ENCODE results near the gene STAMBPL1.

Gene STAMBPL1

DNA sequence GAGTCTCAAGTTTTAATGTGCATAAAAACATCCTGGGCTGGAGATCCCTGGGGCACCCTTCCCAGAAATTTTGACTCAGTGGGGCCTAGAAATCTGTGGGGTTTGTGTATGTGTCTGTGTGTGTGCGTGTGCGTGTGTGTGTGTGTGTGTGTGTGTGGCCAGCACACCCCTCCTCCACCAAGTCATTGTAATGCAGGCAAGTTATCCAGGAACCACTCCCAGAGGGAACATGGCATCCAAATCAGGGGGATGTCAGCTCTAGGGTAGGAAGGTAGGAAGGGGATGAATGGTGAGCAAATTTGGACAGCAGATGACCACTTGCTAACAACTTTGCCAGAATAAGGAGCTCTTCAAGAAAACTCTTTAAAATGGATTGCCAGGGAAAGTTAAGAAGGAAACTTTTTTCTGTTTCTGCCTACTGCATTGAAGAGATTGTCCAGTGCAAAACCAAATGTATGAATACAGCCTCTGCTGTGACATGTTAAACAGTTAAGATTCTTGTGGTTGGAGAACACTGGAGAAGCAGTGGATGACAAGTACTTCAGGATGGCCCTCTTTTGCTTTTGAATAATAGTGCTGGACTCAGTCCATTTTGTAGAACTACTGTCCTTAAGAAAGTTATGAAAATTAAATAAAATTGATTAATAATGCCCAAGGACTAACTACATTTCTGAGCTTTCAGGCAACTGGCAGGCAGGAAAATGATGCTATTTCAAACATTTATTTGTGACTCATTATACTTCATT is 12.3 kb downstream of the STAMBPL1 start:
- DNase-seq (ENCODE audit: low read depth in 2 of 2): no peak

DNA sequence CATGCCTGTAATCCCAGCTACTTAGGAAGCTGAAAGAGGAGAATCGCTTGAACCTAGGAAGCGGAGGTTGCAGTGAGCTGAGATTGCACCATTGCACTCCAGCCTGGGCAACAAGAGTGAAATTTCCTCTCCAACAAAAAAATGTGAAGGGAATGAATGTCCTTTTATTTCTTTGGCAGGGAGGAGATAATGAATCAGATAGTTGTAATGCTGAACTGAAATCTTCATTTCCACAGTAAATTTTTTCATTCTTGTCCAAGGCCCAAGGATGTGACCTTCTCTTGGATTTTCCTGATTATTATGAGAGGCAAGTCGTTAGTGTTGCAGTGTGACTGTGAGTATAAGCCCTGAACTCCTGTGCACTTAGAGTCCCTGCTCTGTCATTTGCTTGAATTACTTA is 13.6 kb downstream of the STAMBPL1 start:
- DNase-seq (ENCODE audit: low read depth in 2 of 2): no peak

DNA sequence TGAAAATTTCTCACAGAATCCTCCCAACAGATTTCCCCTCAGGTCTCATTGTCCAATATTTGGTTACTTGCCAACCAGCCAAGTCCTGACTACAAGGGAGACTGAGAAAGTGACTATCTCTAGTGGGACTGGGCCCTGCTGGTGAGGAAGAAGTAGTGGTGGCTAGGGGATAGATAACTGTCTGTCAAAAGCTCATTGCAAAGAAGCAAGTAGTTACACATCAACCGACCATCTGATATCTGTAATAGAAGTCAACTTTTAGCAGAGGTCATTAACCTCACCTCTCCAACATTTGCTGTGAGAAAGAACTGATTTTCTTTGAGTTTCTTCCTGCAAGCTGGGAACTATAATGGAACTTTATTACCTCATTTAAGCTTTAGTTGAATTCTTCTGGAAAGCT is 15.2 kb downstream of the STAMBPL1 start:
- DNase-seq (ENCODE audit: low read depth in 2 of 2): no peak

DNA sequence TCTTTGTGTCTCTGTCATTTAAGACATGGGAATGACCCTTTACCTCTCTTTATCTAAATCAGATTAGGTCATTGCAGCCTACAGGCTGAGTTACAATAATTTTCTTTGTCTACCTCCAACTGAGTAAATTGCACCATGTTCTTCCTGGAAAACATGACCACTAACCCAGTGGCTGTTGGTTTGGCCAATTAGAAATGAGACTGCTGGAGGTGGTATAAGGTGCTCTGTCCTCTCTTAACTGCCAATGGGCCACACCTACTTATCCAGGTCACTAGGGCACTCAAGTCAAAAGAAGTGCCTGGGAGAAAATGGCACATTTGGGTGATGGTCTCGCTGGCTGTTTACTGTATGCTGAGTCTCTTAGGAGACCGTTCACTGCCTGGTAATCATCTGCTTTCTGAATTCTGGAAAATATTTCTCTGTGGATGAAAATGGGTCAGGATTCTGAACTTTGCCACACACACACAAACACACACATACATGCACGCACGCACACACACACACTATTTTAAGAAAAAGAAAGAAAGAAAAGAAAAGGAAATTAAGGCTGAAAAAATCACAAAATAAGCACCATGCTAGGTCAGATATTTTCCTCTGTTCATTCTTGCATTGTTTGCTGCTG is 16.4 kb downstream of the STAMBPL1 start:
- DNase-seq (ENCODE audit: low read depth in 2 of 2): no peak

DNA sequence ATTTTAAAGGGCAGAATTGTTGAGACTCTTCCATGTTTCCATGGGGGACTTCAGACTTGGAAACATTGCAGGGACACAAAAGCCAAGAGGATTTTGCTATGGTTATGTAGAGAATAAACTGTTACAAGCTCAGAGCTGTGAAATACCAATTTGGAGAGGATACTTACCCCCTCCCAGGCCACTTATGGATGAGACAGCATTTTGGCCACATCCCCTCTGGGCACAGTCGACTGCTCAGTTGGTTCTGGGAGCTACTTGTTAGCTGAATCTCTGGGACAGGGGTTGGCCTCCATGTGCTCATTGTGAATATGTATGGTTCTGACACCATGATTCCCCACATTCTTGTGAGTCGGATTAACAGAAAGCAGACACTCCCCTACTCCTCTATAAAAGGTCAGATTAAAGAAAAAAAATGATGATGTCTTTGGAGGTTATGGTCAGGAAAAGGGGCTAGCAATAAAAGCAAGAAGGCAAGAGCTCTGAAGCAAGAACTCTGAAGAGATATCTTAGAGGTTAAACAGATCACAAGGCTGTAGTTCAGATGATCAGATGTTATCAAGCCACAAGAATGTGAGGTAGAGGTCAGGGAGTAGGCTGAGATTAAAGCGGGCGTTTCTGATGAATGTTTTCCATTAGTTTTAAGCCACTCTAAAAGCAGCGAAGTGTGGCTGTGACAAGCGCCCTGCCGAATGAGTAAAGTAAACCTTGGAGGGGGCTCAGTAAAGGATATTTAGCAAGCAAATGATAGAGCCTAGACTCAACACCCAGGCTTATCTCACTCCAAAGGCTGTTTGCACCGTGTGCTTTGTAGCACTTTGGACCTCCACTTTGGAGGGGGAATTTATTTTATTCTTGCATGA is 17.2 kb downstream of the STAMBPL1 start:
- DNase-seq (ENCODE audit: low read depth in 2 of 2): peak; percentile 15 to 31

DNA sequence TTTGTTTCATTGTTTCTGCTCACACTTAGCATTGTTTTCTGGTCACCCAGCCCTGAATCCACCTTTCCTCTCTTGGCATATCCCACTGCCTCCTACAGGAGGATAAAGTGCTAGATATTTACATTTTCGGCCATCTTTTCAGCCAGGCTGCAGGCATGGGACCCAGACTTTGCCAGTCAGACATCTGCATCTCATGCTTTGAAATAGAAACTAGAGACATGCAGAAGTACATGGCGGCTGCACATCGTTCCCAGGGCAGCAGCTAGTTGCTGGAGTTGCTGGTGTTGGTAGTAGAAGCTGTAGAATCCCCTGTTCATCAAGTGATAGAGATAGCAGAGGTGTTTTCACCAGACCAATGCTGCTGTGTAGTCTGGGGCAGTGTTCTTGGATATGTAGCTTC is 18.7 kb downstream of the STAMBPL1 start:
- DNase-seq (ENCODE audit: low read depth in 2 of 2): no peak

DNA sequence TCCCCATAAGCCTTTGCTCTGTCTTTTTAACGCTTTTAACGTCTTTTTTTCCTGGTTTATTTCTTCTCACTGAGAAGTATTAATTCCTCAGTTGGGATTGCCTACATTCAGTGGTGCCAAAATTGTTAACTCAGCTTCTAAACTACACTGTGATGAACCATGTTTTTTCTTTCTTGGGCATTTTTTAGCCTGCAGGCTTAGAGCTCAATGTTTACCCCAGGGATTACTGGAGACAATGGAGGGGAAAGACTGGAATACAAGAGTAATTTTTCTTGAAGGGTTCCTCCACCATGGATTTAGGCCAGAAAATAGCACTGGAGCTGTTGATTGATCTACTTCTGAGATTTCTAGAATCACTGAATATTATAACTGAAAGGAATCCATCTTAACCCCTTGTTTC is 19.8 kb downstream of the STAMBPL1 start:
- no peak for DNase-seq (ENCODE audit: low read depth in 2 of 2)

DNA sequence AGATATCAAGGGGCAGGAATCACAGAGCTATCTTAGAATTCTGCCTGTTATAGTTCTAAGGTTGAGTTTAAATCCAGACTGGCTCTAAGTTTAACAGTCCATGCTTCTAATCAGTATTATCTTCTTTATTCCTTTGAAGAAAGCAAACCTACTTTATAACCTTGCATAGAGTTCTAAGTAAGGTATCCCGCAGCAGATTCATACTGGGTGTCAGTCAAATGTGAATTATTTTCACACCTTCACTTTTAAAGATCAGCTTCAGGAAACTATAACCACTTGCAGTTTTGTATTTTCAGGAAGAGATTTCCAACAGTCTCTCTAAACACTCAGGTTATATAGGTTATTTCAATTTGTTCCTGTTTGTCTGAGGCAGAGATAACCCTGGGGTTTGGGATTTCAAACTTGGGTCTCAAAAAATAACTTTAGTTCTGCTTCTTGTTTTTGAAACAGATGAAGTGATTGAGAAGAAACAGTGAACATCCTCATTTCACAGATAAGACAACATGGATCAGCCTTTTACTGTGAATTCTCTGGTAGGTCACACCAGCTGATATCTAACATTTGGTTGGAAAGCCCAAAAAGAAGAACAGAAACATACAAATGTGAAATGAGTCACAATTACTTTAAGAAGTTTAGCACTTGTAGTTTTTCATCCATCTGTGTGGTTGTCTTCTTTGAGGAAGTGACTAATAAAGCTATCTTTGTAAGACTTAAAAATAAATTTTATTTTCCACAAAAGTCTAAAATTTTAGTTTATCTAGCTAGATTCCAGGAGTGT is 21.4 kb downstream of the STAMBPL1 start:
- no peak for DNase-seq (ENCODE audit: low read depth in 2 of 2)

DNA sequence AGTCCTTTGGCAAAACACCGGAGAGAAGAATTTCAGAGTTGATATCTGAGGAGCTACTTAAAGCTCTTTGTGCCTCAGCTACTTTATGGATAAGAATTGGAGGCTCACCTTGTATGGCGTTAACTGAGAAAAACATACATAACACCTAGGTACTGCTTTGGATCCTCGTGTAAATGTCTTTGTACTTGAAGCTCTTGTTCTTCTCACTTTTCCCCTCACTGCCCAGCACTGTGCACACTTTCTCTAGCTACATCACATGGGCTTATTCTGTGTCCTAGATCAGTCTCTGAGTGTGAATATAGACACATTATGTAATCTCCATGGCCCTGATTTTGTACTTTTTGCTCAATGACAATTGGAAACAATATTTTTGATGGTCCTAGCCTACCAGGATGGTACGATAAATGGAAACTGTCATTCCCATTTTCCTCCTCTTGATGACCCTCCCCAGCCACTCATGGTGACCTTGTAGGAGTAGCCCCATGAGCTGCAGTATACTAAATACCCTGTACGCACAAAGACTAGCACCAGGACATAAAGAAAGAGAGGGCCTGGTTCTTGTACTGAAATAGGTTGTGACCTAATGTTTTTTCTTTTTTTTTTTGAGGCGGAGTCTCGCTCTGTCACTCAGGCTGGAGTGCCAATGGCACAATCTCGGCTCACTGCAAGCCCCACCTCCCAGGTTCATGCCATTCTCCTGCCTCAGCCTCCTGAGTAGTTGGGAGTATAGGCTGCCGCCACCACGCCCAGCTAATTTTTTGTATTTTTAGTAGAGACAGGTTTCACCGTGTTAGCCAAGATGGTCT is 22.1 kb downstream of the STAMBPL1 start:
- DNase-seq (ENCODE audit: low read depth in 2 of 2): no peak

DNA sequence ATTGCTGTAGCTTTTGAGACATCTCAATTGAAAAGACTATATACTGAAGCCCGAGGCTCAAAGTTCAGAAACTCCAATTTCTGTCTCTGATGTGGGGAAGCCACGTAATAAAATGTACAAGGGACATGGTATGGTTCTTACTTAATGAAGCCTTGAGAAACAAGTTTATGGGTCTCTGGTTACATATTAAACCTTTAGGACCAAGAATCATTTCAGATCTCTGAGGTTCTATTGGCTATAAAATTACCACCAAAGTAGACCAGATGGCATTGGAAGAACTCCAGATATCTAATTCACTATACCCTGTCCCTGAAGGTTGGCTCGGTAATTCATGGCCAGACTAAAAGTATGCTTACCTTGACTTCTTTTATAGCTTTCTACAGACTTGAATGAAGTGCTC is 23.7 kb downstream of the STAMBPL1 start:
- no peak for DNase-seq (ENCODE audit: low read depth in 2 of 2)

DNA sequence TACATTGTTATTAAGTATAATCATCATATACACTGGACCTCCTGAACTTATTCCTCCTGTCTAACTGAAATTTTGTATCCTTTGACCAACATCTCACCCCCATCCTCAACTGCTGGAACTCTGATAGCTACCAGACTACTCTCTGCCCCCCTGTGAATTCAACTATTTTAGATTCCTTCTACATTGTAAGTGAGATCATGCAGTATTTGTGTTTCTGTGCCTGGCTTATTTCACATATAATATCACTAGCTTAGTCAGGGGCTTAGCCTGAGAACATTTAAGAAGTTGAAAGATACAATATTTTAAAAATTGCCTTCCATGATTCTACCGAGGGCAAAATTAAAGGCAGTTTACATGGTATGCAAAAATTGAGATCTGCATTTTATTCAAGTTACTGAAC is 26.9 kb downstream of the STAMBPL1 start:
- DNase-seq (ENCODE audit: low read depth in 2 of 2): no peak

DNA sequence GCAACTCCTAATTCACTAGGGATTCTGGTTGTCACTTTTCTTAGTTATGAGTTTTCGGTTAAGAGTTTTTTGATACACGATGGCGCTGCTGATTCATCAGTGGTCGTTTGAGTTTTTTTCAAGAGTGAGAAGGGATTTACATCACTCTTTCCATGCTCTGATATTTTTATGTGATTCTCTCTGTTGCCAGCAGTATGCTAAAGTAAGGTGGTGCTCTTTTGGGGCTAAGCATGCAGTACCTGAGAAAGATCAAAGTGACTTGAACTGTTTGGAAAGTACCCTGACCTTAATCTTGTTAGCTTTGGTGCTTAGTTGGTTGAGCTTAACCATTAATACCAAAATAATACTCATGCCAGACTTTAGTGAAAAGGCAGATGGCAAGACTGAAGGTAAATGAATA is 28.1 kb downstream of the STAMBPL1 start:
- no peak for DNase-seq (ENCODE audit: low read depth in 2 of 2)

DNA sequence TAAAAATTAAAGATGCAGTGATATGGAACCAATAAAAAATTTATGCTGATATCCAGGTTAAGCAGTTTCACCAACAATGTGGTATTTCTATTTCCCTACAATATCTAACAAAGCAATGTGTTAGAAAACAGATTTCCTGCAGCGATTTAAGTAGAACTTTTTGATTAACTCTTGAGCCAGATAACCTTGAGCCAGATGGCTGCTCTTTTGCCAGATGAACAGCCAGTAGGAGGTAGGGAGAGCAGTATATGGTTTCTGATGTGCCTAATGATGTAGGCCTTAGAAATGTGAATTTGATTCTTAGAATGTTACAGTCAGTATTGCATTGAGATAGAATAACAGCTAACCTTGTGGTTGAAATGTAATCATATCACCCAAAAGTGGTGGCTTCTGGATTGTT is 31.1 kb downstream of the STAMBPL1 start:
- no peak for DNase-seq (ENCODE audit: low read depth in 2 of 2)

DNA sequence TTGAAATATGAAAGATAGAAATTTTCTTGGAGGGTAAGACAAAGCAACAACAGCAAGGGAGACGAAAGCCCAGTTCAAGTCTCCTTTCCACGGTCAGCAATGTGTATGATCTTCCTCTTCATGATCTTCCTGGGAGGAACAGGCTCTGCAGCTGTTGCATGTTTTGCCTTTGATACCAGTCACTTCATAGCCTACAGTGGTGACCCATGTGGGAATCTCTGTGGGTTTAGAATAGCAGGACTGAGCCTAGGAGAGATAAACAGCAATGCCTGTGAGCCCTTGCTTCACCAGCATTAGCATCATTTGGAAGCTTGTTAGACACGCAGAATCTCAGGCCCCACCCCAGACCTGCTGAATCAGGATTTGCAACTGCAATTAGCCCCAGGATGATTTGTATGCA is 31.8 kb downstream of the STAMBPL1 start:
- no peak for DNase-seq (ENCODE audit: low read depth in 2 of 2)

DNA sequence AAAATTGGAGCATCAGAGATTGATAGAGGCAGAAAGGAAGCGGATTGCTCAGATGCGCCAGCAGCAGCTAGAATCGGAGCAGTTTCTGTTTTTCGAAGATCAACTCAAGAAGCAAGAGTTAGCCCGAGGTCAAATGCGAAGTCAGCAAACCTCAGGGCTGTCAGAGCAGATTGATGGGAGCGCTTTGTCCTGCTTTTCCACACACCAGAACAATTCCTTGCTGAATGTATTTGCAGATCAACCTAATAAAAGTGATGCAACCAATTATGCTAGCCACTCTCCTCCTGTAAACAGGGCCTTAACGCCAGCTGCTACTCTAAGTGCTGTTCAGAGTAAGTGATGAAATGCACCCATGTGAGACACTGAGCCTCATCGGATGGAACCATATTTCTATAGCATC is 33.1 kb downstream of the STAMBPL1 start:
- DNase-seq (ENCODE audit: low read depth in 2 of 2): no peak

DNA sequence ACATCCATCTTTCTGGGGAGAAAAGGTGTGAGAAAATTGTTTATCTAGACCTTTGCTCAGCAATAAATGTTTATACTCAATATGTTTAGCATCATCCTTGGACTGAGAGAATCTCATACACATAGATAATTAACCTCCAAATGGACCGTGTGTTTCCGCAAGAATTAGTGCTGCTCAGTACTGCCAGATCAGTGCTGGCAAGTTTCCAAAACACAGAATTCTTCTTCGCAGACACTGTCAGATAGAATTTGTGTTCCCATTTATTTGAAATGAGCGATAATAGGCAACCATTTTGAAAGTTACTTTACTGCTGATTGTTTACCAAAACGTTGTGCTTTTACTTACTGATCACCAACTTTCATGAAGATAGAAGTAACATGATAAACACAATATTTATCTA is 33.7 kb downstream of the STAMBPL1 start:
- DNase-seq (ENCODE audit: low read depth in 2 of 2): no peak

DNA sequence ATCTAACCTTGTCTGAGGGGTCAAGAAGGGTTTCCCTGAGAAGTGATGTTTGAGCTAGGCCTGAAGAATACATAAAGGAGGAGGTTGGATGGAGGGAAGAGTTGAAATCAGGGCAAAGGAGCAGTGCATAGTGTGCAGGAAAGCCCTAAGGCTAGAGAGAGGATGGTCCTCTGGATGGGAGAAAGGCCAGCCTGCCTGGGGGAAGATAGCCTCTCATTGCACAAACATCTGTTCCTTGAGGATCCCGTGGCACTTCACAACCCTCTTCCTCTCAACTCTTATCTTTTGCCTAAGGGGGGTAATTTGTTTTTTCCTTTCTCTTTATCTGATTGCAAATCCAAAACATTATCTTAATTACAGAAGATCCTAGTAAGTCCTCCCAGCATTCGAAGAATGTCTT is 35.7 kb downstream of the STAMBPL1 start:
- DNase-seq (ENCODE audit: low read depth in 2 of 2): no peak

DNA sequence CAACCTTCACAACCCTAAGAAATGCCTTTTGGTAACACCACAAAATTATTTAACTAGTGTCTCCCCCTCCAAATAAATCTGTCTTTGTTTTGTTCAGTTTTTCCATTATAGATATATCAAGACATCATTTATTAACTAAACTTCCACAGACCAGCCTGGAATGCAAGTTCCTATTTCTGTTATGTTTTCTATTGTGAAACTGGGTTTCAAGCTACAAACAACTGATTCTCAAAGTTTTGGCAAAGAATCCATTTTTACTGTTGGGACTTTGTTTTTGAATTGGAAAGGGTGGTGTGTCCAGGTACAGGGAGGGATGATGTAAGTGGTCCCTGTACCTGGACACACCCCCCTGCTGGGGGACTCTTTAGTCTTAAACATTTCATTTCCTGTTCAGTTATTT is 36.2 kb downstream of the STAMBPL1 start:
- DNase-seq (ENCODE audit: low read depth in 2 of 2): no peak

DNA sequence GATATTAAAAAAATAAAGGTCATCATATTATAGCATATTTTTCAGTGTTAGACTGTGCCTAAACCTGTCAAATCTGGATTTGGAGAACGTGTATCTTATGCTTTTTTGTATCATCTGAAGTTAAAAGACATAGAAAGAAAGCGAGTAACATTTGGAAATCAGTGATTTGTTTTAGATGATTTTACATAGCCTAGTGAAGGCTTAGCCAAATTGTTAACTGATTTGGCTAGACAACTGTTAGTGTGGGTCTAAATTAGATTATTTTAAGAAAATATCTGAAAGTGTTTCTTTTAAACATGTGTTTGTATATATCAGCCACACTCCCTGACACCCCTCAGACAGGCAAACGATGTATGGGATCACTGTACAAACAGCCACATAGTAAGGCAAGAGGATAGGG is 36.9 kb downstream of the STAMBPL1 start:
- DNase-seq (ENCODE audit: low read depth in 2 of 2): no peak

DNA sequence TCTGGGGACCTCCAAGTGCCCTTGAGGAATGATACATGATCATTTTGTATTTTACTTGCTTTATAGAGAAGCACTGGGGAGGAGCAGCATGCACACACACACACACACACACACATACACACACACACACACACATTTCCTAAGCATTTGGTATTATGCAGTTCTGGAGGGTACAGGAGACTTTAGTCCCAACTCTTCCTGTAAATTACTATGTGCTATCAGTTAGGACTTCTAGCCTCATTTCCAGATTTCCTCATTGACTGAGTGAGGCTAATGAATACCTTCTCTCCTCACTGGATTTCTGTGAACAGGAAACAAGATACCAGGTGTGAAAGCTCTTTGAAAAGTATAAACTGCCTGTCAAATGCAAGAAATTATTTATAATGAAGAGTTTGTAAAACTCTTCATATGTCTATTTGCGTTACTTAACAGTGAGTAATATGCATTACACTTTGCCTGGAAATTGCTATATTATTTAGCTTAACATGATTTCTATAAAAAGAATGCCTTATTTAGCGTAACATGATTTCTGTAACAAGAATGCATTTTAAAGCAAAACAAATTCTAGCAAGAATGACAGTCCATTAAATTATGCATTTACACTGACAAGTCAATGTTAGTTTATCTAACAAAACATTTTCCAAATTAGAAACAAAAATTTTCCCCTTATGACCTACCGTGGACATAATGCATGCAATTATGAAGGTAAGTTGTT is 38.3 kb downstream of the STAMBPL1 start:
- no peak for DNase-seq (ENCODE audit: low read depth in 2 of 2)

DNA sequence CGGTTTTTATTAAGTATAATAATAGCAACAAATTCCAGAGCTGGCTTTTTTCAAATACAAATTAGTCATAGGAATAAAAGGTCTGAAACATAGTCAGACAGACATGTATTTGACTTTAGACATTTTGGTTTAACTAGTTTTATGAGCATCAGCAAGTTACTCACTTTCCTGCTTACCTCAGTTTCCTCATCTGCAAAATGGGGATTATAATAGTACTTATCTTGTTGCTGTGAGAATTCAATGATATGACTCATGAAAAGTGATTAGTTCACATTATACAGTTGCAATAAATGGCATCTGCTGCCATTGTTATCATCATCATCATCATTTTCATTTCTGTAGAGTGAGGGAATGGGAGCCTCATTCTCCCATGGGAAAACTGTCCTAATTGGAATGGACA is 39.0 kb downstream of the STAMBPL1 start:
- DNase-seq (ENCODE audit: low read depth in 2 of 2): no peak
